Thoracic aorta endothelial cell (primary cell): ENCODE results near the gene TTC39C. TPM values are rescaled to one million over a fixed set of nuclear protein-coding genes. Genes with fewer than 3 reads are reported as not detected.

Experiments
- small RNA-seq: library from RNA; depleted of rRNA; stranded (forward); fragments of <200 nt; gene quantifications from one replicate; pipeline ENCODE3, GENCODE V24; 2012
- total RNA-seq: library from RNA; depleted of rRNA; stranded (reverse); fragments of >200 nt; gene quantifications from 2 replicates; pipeline ENCODE4 v1.2.3, GENCODE V29; 2012

The TTC39C gene
- total RNA-seq = 8.8 and 11.9 TPM in 2 replicates

GRCh38 chr18:24014062-24014985 lies at the start of gene TTC39C:
TTC39C (plus strand) TSS chr18:24014754; CDS start chr18:24014872, 118 bp downstream.

GRCh38 chr18:24138789-24139616 lies 124.4 kb downstream of the TTC39C start, which contains the start of gene CABYR:
CABYR (plus strand) TSS chr18:24139062; CDS start chr18:24143115, 4,053 bp downstream.

Small RNAs within 50 kb of the gene (small RNA-seq; reads per million reads assigned to genes)
- gene RF00017 (not detected), gene RNA5SP452 (not detected), gene RNU5A-6P (not detected)

Other genes with a start within 250 kb of the TTC39C start
- gene CABYR, start 124.3 kb downstream of the TTC39C start, total RNA-seq = 4.1 and 5.5 TPM in 2 replicates